Epithelial cell of proximal tubule (primary cell): ENCODE data around the gene MEMO1. TPM values are rescaled to one million over a fixed set of nuclear protein-coding genes. Genes with fewer than 3 reads are reported as not detected.
"Not testable (repeated sequence)": the region's sequence is repeated elsewhere in the genome, so short reads cannot be mapped to it uniquely, and the experiment has no call there.

Experiments used
- DNase-seq: peaks from one replicate; pipeline ENCODE4 v3.0.0-alpha.2; 2011; ENCODE audit warnings: low read depth
- H3K4me3 ChIP-seq: 2 replicates; pipeline ENCODE4 v1.5.1; 2011; ENCODE audit warnings: low read depth, mild to moderate bottlenecking, low read length
- total RNA-seq: library from RNA; depleted of rRNA; stranded (reverse); fragments of >200 nt; gene quantifications from 2 replicates; pipeline ENCODE4 v1.2.3, GENCODE V29; 2015
- TF ChIP-seq, protein P1 (sequence below): conservative IDR thresholded peaks from 2 replicates; pipeline ENCODE4 v1.5.1; 2012; ENCODE audit warnings: low read depth, mild to moderate bottlenecking, low read length

MEMO1 gene
- total RNA-seq, 1 donor from 2014 or later, result 26.9 TPM

DNA sequence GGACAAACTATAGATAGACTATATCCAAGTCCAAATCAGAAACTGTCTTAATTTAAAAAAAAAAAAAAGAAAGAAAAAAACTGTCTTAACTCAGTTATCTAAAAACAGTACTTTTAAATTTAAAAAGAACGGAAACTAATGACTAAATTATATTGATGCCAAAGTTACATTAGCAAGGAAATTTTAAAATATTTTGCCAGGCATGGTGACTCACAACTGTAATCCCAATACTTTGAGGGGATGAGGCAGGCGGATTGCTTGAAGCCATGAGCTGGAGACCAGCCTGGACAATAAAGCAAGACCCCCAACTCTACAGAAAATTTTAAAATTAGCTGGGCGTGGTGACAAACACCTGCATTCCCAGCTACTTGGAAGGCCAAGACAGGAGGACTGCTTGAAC lies 30.9 kb downstream of the MEMO1 start:
- TF ChIP-seq, protein P1, sequence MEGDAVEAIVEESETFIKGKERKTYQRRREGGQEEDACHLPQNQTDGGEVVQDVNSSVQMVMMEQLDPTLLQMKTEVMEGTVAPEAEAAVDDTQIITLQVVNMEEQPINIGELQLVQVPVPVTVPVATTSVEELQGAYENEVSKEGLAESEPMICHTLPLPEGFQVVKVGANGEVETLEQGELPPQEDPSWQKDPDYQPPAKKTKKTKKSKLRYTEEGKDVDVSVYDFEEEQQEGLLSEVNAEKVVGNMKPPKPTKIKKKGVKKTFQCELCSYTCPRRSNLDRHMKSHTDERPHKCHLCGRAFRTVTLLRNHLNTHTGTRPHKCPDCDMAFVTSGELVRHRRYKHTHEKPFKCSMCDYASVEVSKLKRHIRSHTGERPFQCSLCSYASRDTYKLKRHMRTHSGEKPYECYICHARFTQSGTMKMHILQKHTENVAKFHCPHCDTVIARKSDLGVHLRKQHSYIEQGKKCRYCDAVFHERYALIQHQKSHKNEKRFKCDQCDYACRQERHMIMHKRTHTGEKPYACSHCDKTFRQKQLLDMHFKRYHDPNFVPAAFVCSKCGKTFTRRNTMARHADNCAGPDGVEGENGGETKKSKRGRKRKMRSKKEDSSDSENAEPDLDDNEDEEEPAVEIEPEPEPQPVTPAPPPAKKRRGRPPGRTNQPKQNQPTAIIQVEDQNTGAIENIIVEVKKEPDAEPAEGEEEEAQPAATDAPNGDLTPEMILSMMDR, result no peak
- H3K4me3 ChIP-seq, result no peak overlapping the region
- no peak for DNase-seq

DNA sequence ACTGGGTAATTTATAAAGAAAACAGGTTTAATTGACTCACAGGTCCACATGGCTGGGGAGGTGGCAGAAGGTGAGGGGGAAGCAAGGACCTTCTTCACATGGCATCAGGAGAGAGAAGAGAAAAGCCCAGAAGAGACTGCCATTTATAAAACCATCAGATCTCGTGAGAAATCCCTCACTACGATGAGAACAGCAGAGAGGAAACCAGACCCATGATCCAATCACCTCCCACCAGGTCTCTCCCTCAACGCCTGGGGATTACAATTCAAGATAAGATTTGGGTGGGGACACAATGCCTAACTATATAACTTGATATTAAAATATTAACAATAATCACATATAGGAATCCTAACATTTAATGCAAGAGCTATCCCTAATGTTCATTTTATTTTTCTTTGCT lies 31.8 kb downstream of the MEMO1 start:
- DNase-seq, result no peak
- no peak overlapping the region for H3K4me3 ChIP-seq
- TF ChIP-seq, protein P1, result no peak

DNA sequence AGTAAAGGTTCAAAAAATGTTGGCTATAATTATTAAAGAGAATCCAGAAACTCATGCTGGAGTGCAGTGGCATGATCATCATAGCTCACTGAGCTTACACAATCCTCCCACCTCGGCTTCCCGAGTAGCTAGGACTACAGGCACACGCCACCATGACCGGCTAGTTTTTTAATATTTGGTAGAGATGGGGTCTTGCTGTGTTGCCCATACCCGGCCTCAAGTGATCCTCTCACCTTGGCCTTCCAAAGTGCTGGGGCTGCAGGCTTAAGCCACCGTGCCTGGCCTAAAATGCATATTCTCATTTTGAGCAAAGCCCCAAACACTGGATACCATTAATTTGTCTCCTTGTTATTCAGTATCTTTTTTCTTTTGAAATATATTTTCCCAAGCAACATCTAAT lies 32.4 kb downstream of the MEMO1 start:
- TF ChIP-seq, protein P1, result no peak
- no peak for DNase-seq
- H3K4me3 ChIP-seq, result no peak overlapping the region

DNA sequence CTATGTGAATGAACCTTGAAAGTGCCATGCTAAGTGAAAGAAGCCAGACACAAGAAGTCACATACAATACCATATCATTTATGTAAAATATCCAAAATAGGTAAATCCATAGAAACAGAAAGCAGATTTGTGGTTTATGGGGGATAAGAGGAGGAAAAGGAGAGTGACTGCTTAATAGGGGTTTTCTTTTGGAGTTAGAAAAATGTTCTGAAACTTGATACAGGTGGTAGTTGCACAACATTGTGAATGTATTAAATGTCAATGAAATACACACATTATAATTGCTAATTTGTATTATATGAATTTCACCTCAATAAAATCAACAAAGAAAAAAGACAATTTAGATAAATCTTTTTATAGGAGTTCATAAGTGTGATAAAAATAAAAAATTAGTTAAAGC lies 37.1 kb downstream of the MEMO1 start:
- TF ChIP-seq, protein P1, result no peak
- no peak for DNase-seq
- no peak overlapping the region for H3K4me3 ChIP-seq

DNA sequence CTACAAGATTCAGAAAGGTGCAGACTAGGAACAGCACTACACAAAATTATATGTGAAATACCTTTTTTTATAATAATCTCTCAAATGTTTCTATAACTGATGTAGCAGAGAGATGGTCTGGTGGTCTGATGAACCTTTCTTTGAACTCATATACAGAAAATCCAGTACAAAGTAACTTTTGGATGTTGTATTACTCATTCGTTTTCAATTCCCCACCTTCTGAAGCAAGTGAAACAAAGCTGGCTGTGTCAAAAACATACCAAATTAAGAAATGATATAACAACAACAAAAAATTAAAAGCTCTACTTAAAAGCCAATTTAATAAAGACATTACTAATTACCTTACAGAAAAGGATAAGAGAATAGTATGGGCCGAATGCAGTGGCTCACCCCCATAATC lies 38.7 kb downstream of the MEMO1 start:
- H3K4me3 ChIP-seq, result no peak overlapping the region
- TF ChIP-seq, protein P1, result no peak
- no peak for DNase-seq

DNA sequence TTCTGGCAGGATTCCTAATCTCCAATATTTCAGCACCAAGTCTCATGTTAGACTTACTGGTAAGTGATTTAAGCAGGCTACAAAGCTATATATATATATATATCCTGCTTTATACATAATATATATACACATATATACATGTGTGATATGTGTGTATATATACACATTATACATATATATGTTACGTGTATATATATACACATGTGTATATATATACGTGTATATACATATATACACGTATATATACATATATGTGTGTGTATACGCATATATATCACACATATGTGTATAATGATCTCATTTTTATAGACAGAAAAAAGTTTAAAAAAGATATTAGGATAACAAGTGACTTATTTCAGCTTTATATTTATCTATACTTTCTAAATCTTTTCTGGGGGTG lies 41.6 kb downstream of the MEMO1 start:
- H3K4me3 ChIP-seq, result no peak overlapping the region
- TF ChIP-seq, protein P1, result no peak
- no peak for DNase-seq

DNA sequence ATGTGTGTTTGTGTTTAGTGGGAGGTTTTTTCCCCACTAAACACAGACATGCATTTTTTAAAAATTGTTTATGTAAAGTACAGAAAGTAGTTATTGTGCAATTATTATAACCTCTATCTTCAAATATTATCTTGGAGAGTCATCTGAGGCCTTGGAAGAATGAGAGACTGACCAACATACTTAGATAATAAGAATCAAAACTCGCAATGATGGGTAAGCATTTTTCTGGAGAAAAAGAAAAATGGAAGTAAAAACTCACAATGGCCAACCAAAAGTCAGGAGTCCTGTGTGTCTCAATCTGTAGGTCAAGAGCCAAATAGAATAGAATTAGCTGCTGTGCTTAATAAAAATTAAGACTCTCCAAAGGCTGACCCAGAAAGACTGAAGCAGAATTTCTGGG lies 43.0 kb downstream of the MEMO1 start:
- DNase-seq, result no peak
- TF ChIP-seq, protein P1, result no peak
- no peak overlapping the region for H3K4me3 ChIP-seq

DNA sequence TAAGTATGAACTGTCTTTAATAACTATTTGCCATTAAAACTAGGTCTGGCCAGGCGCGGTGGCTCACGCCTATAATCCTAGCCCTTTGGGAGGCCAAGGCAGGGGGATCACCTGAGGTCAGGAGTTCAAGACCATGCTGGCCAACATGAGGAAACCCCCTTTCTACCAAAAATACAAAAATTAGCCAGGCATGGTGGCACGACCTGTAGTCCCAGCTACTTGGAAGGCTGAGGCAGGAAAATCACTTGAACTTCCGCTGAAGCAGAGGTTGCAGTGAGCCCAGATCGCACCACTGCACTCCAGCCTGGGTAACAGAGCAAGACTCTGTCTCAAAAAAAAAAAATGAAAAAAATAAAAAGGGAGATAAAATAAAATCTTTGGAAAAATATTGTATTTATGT lies 44.4 kb downstream of the MEMO1 start:
- not testable (repeated sequence) for H3K4me3 ChIP-seq, DNase-seq
